Activated T-helper 1 cell treated with Interleukin-2 at 50 U/mL for 16 hours (primary cell): ENCODE measurements around the gene TLCD5.

Source experiments
- DNase-seq: peaks from one replicate; pipeline ENCODE4 v3.0.0-alpha.2; 2020; ENCODE audit warnings: low read depth

The TLCD5 gene

DNA sequence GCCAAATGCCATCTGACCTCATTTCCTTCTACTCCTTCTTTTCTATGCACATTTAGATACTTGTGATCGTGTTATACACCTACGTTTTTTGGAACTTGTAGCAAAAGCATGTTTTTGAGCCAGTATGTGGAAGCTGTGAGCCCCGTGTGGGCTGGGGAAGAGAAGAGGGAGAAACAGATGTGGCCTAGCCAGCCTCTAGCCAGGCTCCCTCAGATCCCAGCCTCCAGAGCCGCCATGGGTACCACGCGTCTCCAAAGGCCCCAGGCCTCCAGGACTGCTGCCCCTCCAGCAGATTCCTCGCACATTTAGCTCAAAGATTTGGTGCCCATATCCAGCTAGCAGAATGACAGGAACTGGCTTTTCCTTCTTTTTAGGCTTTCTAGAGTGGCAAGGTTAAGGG, 17.0 kb upstream of the TLCD5 start:
- no peak for DNase-seq

DNA sequence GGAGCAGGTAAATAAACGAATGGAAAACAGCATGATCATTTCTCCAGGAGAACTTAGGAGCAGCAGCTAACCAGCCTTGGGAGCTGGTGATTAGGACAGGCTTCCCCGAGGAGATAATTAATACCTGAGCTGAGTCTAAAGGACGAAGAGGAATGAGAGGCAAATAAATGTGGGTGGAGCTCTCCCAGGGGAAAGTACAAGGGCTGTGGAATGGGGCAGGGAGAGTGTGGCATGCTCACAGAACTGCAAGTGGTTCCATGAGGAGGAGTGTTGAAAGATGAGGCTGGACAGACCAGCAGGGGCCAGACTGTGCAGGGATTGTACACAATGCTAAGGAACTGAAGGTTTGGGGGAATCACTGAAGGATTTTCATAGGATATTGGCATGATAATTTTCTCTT, 14.2 kb upstream of the TLCD5 start:
- no peak for DNase-seq

DNA sequence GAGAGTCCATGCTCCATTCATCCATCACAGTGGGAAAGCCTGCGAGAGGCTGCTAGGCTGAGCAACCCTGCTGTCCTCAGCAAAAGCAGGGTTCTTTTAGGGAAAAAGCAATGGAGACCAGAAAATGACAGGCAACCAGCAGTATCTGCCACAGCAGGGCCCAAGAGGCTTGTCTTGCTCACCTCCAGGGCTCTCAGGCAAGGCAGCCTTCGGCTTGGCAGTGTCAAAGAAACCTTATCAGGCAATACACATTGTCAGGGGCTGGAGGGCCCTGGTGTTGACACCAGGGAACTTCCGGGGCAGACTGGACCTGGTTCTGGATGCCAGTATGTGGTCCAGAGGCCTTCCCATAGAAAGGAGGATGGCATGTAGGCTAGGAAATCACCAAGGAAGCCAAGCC, 10.2 kb upstream of the TLCD5 start:
- DNase-seq: no peak

DNA sequence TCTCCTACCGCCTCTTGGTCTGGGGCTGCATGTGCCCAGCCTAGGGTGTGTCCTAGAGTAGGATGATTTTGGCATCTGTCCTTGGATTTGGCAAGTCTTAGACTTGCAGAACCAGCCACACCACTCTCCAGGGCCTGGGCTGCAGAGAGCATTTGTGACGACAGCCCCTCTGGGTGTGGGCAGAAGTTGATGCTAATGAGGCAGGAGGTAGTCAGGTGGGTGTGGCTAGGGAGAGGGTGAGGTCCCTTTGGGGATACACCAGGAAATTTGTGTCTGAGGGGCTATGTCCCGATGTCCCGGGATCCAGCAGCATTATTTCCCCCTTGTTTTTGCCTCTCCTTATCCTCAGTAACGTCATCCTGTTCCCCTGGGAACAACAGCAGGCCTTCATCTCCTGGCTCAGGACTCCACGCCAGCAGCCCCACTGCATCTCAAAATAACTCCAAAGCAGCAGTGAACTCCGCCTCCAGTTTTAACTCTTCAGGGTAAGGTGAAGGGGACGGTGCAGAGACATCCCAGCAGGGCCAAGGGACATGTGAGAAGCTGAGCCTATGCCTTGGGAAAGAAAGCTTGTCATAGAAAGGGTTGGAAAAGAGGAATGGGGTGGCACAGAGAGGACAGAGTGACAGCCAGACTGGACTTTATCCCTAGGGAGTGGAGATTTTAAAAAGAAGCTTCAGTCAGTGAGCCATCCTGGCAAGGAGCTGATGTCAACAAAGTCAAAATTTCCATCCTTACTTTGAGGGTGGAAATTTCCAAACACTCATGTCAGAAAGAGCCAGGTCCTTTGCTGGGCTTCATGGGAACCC, 8.0 kb upstream of the TLCD5 start:
- no peak for DNase-seq

DNA sequence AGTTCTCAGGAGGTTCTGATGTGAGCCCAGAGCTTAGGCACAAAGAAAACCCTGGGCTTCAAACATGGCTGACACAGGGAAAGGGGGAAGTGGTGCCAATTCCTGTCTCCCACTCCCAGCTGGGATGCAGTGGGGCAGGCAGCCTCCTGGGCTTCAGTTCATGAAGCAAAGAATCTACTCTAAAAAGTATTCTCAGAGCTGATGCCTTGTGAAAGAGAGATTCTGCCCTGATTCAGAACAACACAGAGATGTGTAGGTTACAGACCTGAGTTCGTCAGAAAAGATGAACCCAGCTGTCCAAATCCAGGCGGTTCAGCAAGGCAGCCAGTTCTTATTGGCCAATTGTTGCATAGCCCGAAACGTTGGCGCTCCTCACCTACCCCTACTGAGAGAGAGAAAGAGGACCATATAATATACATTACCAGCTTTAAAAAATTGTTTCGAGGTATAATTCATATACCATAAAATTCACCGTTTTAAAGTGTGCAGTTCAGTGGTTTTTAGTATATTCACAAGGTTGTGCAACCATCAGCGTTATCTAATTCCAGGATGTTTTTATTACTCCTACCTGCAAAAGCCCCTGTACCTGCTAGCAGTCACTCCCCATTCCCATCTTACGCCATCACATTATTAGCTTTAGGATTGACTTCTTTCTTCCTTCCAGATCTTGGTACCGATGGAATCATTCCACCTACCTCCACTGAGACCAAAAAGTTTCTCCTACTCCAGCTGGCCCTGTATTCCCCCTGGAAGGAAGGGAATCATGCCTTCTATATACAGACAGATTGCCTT, 7.2 kb upstream of the TLCD5 start:
- DNase-seq: no peak

DNA sequence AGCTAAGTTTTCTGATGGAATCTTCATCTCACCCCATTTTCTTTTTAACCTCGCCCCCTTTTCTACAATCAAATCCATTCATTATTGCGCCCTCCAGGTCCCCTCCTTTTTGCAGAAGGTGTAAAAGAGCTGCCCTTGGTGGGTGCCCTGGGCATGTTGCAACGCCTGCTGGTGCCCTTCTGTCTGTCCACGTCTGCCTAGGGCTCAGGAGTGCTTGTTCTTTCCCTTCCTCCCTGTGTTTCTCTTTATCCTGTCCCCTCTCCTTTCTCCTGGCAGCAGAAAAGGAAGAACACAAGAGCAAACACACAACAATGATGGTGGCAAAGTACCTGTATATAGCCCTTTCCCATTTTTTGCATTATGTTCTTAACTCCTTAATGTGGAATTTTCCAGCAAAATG, 6.2 kb upstream of the TLCD5 start:
- DNase-seq: no peak

DNA sequence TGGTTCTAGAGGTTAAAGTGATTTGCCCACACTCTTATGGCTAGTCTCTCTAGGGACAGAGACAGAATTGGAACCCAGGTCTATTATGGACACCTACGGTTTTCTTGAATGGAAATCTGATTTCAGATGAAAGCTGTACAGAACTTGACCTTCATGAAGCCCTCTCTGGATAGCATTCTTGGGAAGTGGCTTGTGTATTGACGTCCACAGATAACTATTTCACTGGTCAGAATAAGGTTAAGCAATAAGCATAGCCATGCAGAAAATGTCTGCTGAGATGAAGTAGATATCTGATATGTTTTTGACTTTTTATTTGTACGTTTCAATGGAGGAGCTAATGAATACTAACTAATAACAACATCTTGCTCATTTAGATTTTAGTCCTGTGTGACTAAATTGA, 1.1 kb downstream of the TLCD5 start:
- DNase-seq: no peak

DNA sequence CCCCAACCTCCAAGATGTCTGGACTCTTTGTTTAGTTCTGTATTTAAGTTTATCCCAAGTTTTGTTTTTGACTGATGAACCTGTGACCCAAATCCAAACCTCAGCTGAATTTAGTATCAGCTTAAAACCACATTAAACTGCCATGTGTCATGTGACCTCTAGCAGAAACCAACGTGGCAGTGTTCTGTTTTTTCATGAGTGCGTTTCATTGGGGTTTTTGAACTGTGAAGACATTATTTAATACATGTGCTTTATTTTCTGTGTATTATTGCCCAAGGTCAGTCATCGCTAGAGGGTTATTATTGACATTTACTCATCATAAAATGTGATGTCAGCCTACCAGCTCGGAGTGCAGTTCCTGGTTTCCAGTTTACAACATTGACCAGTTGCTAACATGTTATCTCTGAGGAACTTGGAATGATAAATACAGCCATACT, 1.8 kb downstream of the TLCD5 start:
- DNase-seq: no peak

DNA sequence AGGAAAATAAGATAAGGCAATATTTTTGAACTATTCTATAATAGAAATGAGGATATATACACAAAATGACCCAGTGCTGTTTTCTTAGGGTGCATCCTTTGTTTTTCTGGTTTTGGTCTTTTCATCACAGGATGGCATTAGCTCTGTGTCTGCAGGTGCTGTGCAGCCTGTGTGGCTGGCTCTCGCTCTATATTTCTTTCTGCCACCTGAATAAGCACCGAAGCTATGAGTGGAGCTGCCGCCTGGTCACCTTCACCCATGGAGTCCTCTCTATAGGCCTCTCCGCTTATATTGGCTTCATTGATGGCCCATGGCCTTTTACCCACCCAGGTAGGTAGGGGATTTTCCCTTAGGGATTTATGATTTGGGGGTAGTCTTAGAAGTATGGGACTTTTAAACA, 2.2 kb downstream of the TLCD5 start:
- DNase-seq: no peak

DNA sequence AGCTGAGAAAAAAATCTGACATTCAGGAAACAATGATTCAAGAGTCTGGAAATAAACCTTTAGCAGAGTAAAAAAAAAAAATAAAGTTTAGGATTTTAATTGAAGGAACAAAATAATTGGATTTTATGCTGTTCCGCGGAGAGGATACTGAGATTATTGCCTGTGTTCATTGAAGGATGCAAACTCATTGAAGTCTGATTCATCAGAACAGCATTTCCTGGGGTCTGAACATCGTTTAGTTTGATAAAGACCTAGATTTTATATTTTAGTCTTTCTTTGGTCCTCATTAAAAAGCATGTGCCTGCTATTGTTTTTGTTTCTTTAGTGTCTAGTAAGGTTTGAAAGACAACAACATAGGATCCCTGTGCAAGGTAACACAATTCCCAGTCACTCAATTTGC, 4.5 kb downstream of the TLCD5 start:
- no peak for DNase-seq

DNA sequence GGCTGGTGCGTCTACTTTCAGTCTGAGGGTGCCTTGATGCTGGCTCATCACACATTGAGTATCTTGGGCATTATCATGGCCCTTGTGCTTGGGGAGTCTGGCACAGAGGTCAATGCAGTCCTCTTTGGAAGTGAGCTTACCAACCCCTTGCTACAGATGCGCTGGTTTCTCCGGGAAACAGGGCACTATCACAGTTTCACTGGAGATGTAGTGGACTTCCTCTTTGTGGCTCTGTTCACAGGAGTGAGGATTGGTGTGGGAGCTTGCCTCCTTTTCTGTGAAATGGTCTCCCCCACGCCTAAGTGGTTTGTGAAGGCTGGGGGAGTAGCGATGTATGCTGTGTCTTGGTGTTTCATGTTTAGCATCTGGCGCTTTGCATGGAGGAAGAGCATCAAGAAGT, 4.9 kb downstream of the TLCD5 start:
- DNase-seq: no peak

DNA sequence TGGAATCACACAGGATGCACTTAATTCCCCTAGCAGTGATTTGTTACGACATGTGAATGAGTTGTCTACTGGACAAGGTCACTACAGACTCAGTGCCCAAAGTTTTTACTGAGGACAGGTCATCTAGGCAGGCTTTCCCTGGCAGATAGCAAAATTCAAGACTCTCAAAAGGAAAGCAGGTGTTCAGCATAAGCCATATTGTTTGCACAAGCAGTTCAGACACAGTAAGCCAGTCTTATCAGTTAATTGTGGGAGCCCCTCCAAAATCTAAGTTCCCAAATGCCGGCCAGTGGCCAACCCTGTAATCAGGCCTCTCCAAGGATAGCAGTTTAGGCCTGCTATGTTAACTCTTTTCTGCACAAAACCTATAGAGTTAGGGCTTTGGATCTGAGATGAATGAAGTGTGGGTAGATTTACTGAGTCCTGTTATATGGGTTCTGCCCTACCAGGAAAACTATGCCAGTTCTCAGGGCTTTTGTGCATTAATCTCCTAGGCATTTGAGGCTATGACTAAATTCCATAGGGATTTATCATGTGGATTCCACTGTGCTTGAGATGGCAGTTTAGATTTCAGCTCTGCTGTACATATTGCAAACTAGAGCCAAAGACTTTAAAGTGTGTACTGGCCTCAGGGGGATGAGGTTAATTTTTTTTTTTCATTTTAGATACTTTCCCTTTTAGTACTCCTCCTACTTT, 6.3 kb downstream of the TLCD5 start:
- DNase-seq: no peak

DNA sequence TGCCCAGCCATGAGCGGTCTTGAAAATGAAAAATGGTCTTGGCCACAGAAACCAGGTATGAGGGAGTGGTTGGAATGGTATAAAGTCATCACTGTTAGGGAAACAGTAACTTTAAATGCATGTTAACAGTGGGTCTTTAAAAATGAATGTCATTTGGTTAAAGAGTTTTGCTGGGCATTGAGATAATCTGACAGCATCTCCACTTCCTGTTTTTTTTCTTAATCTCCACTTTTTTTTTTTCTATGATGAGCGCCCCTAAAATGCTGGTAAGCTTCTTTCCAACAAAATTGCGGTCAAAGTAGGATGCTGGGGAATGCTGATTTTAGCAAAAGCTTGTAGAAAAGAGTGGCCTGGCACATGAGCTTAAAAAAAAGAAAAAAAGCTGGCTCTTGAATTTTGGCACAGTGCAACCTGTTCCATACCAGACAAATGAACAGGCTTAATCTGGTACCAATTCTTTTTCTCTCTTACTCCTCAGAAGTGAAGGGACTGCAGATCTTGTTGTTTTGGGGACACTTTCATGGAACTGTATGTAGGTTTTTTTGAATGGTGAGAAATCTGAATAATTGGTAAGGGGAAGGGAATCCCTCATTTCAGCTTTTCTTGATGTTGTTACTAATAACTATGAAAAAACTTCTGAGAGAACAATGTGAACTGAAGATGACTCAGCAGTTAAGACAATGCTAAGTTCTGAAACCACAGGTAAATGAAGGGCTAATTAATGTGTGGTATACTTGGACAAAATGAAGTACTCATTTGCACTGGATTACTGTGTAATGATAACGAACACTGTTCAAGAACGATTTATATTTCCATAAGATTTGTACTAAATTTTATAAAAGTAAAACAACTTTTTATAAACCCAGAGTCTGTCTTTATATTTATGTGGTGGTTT, 8.0 kb downstream of the TLCD5 start:
- DNase-seq: no peak

DNA sequence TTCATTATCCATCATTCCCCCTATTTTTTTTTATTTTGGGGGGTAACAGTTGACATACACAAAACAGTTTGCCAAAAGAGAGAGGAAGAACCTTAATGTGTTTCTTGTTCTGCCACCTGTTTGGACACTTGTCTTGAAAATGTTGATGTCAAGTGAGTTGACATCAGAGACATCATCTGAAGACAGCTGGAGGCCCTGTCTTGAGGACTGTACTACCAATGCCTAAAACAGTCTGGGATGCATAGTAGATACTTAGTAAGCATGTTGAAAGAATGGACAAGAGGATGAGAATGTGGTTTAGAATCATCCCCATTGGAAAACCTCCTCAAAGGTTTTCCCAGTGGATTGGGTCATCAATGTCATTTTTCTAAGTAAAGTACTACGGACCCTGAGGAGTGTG, 8.7 kb downstream of the TLCD5 start:
- no peak for DNase-seq

DNA sequence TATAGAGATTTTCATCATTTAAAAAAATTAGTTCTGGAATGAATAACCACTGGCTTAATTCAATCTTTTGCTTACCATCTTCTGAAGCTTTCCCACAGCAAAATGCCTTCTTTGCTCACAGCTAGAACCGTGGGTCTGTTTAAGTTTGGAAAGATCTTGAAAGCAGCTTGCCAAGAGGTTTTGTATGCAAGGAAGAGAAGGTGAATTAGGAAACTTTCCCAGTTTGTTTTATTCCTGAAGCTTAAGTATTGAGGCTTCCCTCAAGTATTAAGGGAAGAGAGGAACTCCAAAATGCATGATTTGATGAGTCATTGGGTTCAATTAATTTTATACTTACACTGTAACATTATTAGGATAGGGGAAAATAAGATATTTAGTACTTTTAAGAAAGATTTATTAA, 9.2 kb downstream of the TLCD5 start:
- DNase-seq: no peak

DNA sequence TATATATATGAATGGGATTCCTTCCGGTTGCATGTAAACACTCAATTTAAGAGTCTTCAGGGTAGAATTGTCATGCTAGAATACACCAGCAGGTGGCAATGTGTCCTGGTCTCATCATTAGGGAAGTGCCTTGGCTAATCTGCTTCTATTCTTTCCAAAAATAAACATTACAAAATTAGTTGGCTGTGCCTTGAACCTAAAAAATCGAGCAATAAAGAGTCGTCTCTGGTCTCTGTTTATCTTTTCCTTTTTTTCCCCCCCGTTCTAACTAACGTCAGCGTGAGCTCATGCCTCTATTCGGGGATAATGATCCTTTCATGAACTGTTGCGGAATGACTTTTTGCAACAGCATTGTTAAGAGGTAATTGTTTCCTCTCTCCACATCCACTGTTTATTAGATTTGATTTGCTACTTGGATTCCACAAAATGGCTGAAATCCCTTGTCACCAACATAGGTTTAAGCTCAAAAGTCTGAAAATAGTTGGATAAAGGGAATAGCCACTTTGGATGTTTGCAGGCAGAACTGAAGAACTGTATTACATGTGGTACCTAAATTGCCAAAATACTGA, 9.9 kb downstream of the TLCD5 start:
- DNase-seq: no peak

DNA sequence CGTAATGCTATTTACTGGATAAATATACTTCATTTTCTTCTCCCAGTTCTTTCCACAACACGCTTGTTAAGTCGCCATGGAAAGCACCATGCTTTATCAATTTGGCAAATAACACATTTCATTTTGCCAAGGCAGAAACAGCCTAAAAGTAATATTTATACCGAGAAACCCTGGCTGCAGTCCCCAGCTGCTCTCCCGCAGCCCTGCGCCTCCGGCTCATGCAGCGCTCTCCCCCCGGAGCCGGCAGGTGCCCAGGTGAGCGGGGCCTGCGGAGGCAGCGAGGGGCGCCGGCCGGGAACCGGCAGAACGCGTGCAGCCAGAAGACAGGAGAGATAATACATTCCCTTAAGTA, 10.4 kb downstream of the TLCD5 start:
- no peak for DNase-seq

DNA sequence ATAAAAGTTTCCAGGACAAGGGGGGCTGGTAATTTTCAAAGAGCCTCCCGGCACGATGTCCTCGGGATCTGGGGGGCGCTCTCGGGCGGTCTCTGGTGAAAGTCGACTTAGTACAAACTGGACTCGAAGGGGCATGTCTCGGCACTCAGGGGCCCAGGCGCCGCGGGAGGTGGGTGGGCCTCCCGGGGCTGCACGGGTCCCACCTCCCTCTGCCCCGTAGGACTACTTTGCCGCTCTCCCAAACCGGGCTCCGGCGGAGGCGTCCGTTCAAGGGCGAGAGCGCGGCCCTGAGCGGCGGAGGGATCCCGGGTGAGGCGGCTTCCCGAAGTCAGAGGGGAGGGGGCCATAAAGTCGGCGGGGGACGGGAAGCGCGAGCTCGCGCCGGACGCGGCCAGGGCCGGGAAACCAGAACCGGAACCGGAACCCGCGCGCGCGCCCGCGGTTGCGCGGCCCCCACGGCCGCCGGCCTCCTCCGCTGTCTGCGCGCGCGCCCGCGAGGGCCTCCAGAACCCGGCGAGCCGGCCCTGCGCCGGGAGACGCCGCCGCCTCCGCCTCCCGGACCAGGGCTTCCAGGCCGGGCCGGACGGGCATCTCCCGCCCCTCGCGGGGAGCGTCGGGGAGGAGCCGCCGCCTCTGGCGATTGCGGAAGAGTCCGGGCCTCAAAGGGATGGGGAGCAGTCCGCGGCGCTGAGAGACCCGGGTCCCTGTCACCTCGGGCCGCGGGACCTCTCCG, 11.0 kb downstream of the TLCD5 start, which contains the start of gene ARHGEF12:
Gene ARHGEF12 (plus strand): TSS at position 506 of the 733 bp plus-strand sequence. CDS start 831 bp downstream, outside the sequence.
- DNase-seq: peak; percentile 60

DNA sequence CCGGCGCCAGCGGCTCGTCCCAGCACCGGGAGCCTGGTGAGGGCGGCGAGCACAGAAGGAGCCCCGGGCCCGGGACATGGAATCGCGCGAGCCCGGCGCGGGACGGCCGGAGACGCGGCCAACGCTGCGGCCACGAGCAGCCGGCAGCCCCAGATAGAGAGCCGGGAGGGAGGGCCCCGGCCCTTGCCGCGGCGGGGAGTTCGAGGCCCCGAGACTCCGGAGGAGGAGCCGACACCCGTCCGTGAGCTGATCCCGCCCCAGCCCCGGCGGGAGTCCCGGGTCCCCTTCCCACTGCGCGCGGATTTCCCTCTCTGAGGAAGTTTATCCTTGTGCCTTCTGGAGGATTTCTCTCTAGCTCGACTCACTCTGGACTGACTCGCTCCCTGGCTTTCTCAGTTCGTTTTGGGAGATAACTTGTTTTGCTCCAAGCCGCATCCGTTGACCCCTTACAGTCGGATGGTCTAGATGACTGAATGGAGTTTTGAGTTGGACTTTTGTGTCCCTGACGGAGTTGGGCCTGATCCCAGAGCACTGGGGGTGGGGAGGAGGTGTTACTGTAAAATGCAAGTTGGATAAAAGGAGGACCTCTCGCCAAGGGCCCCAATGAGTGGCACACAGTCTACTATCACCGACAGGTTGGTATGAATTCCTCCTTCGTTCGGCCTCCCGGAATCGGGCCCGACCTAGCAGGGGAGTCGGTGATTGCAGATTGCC, 11.7 kb downstream of the TLCD5 start:
- no peak for DNase-seq
